Activated CD4-positive, CD25-positive, alpha-beta regulatory T cell (primary cell): ENCODE data around the gene CERKL.
"Not testable (repeated sequence)": the region's sequence is repeated elsewhere in the genome, so short reads cannot be mapped to it uniquely, and the experiment has no call there.

Experiments used
- DNase-seq, 4 experiments: peaks; one replicate each; lab custom pipeline; 2025; lab: John Stamatoyannopoulos, UW

CERKL gene

DNA sequence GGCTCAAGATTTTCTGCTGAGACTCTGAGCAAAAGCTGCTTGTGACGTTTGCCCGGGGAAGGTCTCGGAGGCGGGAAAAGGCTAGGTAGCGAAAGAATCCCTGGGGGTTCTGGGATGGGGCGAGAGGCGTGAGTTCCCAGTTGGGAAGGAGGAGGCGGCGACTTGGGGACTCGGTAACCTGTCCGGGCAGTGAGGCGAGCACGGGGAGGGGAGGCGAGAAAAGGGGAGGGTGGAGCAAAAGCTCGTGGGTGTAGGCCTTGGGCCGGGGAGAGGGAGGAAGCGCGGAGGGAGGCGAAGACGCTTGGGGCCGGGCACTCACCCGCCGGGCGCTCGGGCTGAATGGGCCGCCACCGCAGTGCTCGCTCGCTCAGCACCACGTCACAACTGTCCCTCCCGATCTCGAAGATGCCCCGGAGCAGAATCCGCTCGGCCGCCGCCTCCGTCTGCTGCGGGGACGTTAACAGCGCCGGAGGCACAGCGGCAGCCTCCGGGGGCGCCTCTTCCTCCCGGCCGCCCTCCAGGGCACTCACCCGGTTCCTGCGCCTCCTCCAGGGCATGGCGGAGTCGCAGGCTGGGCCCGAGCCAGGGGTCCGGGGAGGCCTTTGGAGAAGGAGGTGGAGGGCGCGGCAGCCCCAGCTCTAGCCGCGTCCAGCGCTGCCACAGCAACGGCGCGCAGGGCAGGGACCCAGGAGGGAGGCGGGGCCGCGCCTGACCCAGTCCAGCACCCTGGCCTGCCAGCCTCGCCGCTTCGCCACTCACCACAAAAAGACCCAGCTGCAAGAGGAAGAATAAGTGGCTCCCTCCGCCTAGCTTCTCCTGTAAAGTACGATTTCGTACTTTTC lies at the start of gene CERKL:
Gene CERKL (minus strand): TSS at position 656 of the 842 bp plus-strand sequence. CDS start 99 bp downstream, at position 557.
- DNase-seq, result no peak

- not testable (repeated sequence) for DNase-seq
Measured at GRCh38 chr2:181702519-181702918, 45.6 kb upstream of the CERKL start.

DNA sequence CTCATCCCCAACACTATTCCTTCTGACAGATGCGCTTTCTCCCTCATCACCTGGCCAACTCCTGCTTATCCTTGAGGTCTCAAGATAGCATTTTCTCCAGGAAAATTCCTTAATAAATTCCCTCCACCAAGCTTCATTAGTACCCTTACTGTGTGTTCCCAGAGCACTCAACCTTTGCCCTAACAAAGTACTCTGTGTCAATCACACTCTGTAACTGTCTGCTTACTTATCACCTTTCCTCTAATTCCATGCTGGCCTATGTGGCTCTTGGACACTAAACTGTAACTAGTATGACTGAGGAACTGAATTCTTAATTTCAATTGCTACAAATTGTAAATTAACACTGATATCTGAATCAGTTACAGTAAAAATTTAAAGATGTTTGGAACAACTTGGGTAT lies 41.3 kb upstream of the CERKL start:
- no peak for DNase-seq

- DNase-seq, result no peak
Measured at GRCh38 chr2:181697571-181697970, 40.7 kb upstream of the CERKL start.

DNA sequence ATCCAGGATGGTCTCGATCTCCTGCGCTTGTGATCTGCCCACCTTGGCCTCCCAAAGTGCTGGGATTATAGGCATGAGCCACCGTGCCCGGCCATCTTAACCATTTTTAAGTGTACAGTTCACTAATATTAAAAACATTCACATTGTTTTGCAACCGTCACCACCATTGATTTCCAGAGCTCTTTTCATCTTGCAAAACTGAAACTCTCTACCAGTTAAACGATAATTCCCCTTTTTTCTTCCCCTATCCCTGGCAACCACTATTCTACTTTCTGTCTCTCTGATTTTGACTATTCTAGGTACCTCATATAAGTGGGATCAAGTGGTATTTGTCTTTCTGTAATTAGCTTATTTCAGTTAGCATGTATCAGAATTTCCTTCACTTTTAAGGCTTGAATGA lies 40.2 kb upstream of the CERKL start:
- no peak for DNase-seq

GRCh38 chr2:181694271-181694670 lies 37.4 kb upstream of the CERKL start:
- DNase-seq, result no peak

DNA sequence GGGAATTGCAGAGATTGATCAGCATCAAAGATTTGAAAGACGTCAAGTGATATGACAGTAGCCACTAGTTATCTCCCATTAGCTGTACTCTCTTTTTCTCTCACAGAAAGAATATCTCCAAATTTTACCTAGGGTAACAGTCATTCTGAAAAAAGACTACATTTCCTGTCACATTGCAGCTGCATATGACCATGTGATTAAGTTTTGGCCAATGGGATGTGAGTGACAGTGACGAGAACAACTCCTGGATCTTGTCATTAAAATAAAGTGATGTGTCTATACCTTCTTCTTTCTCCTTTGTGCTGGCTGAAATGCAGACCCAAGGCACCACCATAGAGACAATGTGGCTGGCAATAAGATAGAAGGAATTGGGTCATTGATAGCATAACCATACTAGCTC lies 34.0 kb upstream of the CERKL start:
- DNase-seq, result no peak

- no peak for DNase-seq
Measured at GRCh38 chr2:181686576-181687185, 29.8 kb upstream of the CERKL start.

- DNase-seq, result no peak
Measured at GRCh38 chr2:181685150-181685688, 28.3 kb upstream of the CERKL start.

- no peak for DNase-seq
Measured at GRCh38 chr2:181684454-181685149, 27.7 kb upstream of the CERKL start.

DNA sequence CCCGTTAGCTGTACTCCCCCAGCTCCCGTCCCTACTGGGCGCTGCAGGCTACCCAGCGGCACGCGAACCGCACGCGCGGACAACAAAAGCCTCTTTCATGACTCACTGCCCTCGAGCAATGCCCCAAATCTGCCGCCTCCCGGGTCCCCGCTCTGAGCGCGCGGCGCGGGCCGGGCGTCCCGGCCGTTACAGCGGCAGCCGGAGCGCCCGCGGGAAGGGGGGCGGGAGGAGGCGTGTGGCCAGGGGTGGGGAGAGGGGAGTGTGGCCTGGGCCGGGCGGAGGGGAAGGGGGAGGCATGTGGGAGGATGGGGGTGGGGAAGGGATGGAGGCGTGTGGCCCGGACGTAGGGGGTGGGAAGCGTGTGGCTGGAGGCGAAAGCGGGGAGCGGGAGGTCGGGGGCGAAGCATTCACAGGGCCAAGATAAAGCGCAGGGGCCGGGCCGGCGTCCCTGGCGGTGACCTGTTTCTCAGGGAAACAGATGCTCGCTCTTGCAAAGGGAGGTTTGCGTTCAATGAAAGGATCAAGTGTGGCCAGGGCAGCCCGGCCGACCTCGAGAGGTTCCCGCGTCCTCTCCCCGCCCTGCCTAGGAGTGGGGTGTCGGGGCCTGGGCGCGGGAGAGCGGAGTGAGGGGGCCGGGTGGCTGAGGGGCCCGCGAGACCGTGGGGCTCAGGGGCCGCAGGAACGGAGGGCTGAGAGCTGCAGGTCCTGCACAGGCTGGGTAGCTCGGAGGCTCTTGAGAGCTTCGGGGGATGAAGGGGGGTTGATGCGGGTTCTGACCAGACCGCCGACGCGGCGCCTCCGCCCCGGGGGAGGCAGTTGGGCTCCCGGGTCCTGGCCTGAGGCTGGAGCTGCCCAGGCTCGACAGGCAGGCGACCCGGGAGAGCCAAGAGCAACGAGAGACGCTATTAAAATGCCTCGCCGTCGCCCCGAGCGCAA lies 26.9 kb upstream of the CERKL start:
- DNase-seq, result no peak

- no peak for DNase-seq
Measured at GRCh38 chr2:181682795-181683517, 26.1 kb upstream of the CERKL start.

- DNase-seq, result no peak
Measured at GRCh38 chr2:181682026-181682789, 25.3 kb upstream of the CERKL start.

- DNase-seq, result no peak
Measured at GRCh38 chr2:181680937-181681811, 24.3 kb upstream of the CERKL start.

GRCh38 chr2:181680055-181680936 lies 23.4 kb upstream of the CERKL start, which contains the start of gene NEUROD1:
TSS of gene NEUROD1 (minus strand) at chr2:181680517. CDS start at chr2:181678860, 1,657 bp downstream.
- no peak for DNase-seq

GRCh38 chr2:181679544-181679979 lies 22.7 kb upstream of the CERKL start:
- no peak for DNase-seq

- no peak for DNase-seq
Measured at GRCh38 chr2:181678861-181679543, 22.1 kb upstream of the CERKL start.
